Activated T-helper 1 cell treated with anti-CD3 and anti-CD28 coated beads, Interleukin-12 subunit alpha, Interleukin-12 subunit beta, Interleukin-2, Interleukin-4 antibody, amounts not matched to agents 30 ng/mL and 10 ng/mL and 1 ng/mL, durations not matched to agents 14 hours and 24 hours and 36 hours (primary cell): ENCODE data around the gene PLEKHG4. TPM values are rescaled to one million over a fixed set of nuclear protein-coding genes. Genes with fewer than 3 reads are reported as not detected.

ENCODE experiments used
- DNase-seq: peaks from one replicate; pipeline ENCODE4 v3.0.0; 2021; ENCODE audit warnings: low spot score
- H3K27ac Mint-ChIP-seq: one replicate; pipeline ENCODE4 v1.8.0; 2021; ENCODE audit warnings: mild to moderate bottlenecking, mixed read lengths
- H3K27me3 Mint-ChIP-seq: one replicate; pipeline ENCODE4 v1.8.0; 2022; ENCODE audit warnings: mild to moderate bottlenecking, moderate library complexity, mixed read lengths; ENCODE audit not compliant: insufficient read depth
- H3K36me3 Mint-ChIP-seq: one replicate; pipeline ENCODE4 v1.8.0; 2021; ENCODE audit warnings: low read depth, mixed read lengths
- H3K4me1 Mint-ChIP-seq: one replicate; pipeline ENCODE4 v1.8.0; 2021; ENCODE audit warnings: low read depth, mixed read lengths
- H3K4me3 Mint-ChIP-seq: one replicate; pipeline ENCODE4 v1.8.0; 2021; ENCODE audit warnings: mild to moderate bottlenecking, moderate library complexity, mixed read lengths
- H3K9me3 Mint-ChIP-seq: one replicate; pipeline ENCODE4 v1.8.0; 2021; ENCODE audit warnings: mixed read lengths
- intact Hi-C: fragments of 100-400 bp; cut with micrococcal nuclease; formaldehyde crosslinking; loops from one replicate; pipeline ENCODE4 v1.15.1; 2024
- total RNA-seq: library from RNA; stranded (reverse); gene quantifications from 2 replicates; pipeline ENCODE4 v1.2.3, GENCODE V29; 2022

PLEKHG4 gene
- total RNA-seq, 1 donor from 2014 or later, result 42.3 TPM

DNA sequence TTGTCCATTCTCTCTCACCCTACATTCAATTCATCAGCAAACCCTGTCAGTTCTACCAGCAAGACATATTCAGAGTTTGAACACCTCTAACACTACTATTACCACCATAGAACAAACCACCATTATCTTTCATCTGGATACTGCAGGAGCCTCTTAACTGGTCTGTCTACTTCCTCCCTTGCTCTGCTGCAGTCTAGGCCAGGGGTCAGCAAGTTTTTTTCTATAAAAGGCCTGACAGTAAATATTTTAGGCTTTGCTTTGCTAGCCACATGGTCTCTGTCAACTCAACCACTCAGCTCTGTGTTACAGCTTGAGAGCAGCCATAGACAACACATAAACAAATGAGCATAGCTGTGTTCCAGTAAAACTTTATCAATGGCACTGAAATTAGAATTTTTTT lies 33.4 kb downstream of the PLEKHG4 start:
- no peak for DNase-seq
- Mint-ChIP-seq H3K4me1 (peaks cover 45% of the 10 kb centered on the region), H3K4me3 (peak overlapping the region; percentile 24), H3K27me3 (no peaks in the 10 kb centered on the region), H3K9me3 (no peaks in the 10 kb centered on the region), H3K36me3 (peaks cover 2% of the 10 kb centered on the region), H3K27ac (peak overlapping the region; percentile 98)
- intact Hi-C loops, result loop anchor here (1.0 to 5.0 kb wide), 3 partner anchors 120 to 328 kb away; partner anchors contain the start of genes E2F4, EXOC3L1, FBXL8 and TRADD

DNA sequence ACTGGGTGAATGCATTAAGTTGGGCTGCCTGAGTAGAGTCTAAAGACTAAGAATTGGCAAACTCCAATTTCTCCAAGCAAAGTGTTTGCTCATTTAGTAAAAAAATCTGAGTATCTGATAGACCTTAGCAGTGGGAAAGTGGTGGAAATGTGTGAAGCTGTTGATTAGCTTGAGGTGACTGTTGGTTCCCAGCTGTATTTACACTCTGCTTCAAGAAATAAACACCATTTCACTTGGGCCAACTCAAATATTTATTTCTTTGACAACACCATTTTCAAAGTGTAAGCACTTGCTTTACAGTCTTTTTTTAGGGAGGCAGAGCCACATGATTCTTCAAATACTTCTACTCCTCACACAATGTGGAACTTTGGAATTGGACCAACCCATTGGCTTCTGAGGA lies 38.5 kb downstream of the PLEKHG4 start:
- Mint-ChIP-seq H3K4me1 (no peaks in the 10 kb centered on the region), H3K27ac (no peak overlapping the region), H3K36me3 (no peaks in the 10 kb centered on the region), H3K9me3 (no peaks in the 10 kb centered on the region), H3K27me3 (peaks cover 16% of the 10 kb centered on the region), H3K4me3 (no peak overlapping the region)
- no peak for DNase-seq
- intact Hi-C loops, result no loop called here

DNA sequence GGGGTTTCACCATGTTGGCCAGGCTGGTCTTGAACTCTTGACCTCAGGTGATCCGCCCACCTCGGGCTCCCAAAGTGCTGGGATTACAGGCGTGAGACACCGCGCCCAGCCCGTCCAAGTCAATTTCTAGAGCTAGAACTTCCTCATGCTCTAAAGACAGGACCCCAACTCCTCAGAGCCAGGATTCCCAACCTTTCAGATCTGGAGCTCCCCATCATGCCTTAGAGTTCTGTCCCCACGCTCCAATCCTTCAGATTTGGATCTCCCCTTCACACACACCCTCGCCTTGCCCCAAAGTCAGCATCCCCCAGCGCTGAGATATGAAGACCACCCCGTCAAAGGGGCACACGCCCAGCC lies 46.8 kb downstream of the PLEKHG4 start:
- Mint-ChIP-seq H3K36me3 (no peaks in the 10 kb centered on the region), H3K9me3 (no peaks in the 10 kb centered on the region), H3K4me1 (peaks cover 5% of the 10 kb centered on the region), H3K27ac (peak overlapping the region; percentile 56), H3K27me3 (peaks cover 47% of the 10 kb centered on the region), H3K4me3 (peak overlapping the region; percentile 87)
- intact Hi-C loops, result no loop called here
- no peak for DNase-seq

DNA sequence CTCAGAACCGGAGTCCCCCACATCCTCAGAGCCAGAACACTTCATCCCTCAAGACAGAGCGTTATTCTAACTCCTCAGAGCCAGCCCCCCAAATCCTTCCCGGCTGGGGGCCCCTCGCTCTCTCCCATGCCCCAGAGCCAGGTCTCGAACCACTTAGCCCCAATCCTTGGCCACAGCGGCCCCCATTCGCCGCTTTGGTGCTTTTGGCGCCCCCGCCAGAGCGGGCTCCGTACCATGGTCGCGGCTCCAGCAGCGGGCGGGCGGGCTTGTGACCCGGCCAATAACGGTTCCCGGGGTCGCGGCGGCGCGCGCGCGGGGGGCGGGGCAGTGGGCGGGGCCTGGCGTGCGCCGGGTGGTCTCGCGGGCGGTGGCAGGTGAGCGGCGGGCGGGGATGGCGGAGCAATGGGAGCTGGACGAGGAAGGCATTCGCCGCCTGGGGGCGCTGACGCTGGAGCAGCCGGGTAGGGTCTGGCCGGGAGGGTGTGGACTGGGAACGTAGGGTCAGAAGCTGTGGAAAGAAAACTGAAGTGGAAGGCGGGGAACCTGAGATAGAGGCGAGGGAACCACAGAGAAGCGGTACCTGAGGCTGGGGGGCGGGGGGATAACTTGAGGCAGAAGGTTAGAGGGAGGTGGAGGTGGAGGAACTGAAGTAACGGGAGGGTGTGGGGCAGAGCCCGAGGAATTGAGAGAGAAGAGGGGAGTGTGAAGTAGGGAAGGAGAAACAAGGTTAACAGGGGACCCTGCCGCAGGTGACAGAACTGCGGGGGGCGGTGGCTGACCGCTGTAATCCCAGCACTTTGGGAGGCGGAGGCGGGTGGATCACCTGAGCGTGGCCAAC lies 47.4 kb downstream of the PLEKHG4 start, which contains the start of the genes KCTD19 and LRRC36:
KCTD19 (minus strand) TSS at position 270 of the 838 bp plus-strand sequence; CDS start at position 236, 34 bp downstream.
LRRC36 (plus strand) TSS at position 344 of the 838 bp plus-strand sequence; CDS start at position 392, 48 bp downstream.
- H3K9me3 Mint-ChIP-seq, result no peaks in the 10 kb centered on the region
- DNase-seq, result peak; percentile 34
- H3K4me1 Mint-ChIP-seq, result peaks cover 5% of the 10 kb centered on the region
- no peaks in the 10 kb centered on the region for H3K36me3 Mint-ChIP-seq
- peak within 1 kb of the TSS; percentile 87 for H3K4me3 Mint-ChIP-seq
- intact Hi-C loops, result no loop called here
- peaks cover 45% of the 10 kb centered on the region for H3K27me3 Mint-ChIP-seq
- H3K27ac Mint-ChIP-seq, result peak within 1 kb of the TSS; percentile 56

DNA sequence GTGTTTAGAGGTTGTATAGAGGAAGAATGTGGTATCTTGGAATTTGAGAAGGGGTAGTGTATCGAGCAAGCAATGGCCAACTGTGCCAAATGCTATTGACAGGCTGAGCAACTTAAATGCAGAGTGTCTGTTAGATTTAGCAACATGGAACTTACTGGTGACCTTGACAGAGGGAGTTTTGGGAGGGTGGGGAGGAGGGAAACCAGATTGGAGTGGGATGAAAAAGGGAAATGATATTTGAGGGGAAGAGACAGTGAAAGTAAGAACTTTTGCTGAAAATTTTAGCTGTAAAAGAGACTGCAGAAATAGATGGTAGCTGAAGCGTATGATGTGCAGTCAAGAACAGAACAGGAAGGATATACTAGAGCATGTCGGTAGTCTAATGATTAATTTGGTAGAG lies 48.4 kb downstream of the PLEKHG4 start:
- H3K9me3 Mint-ChIP-seq, result no peaks in the 10 kb centered on the region
- no peaks in the 10 kb centered on the region for H3K36me3 Mint-ChIP-seq
- intact Hi-C loops, result no loop called here
- no peak overlapping the region for H3K4me3 Mint-ChIP-seq
- no peak overlapping the region for H3K27ac Mint-ChIP-seq
- DNase-seq, result no peak
- peaks cover 41% of the 10 kb centered on the region for H3K27me3 Mint-ChIP-seq
- peaks cover 5% of the 10 kb centered on the region for H3K4me1 Mint-ChIP-seq

DNA sequence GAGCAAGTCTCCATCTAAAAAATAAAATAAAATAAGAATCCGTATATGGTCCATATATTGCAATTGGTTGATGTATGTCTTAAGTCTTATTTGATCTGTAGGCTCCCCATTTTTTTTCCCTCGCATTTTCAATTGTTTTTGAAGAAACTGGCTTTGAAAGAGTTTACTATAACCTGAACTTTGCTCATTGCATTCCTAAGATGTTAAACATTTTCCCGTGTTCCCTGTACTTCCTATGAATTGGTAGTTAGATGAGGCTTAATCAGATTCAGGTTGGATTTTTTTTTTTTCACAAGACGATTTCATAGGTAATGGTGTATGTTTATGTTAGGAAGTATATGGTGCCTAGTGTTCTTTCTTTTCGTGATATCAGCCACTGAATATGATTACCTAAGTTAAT lies 50.6 kb downstream of the PLEKHG4 start:
- intact Hi-C loops, result no loop called here

DNA sequence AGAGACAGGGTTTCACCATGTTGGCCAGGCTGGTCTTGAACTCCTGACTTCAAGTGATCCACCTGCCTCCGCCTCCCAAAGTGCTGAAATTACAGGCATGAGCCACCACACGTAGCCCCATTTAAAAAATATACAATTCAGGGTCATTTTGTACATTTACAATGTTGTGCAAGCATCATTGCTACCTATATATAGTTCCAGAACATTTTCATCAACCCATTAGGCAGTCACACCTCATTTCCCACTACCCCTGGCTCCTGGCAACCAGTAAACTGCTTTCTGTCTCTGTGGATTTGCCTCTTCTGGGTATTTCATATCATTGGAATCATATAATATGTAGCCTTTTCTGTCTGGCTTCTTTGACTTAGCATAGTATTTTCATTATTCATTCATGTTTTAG lies 54.0 kb downstream of the PLEKHG4 start:
- Mint-ChIP-seq H3K4me3 (no peak overlapping the region), H3K27ac (no peak overlapping the region), H3K4me1 (no peaks in the 10 kb centered on the region), H3K9me3 (no peaks in the 10 kb centered on the region), H3K27me3 (peaks cover 9% of the 10 kb centered on the region), H3K36me3 (no peaks in the 10 kb centered on the region)
- no peak for DNase-seq
- intact Hi-C loops, result no loop called here

More for the DNA sequence above, 50.6 kb downstream of the PLEKHG4 start:
- Mint-ChIP-seq H3K9me3 (no peaks in the 10 kb centered on the region), H3K27ac (no peak overlapping the region), H3K4me1 (peaks cover 5% of the 10 kb centered on the region), H3K4me3 (no peak overlapping the region), H3K27me3 (peaks cover 21% of the 10 kb centered on the region), H3K36me3 (no peaks in the 10 kb centered on the region)
- DNase-seq, result no peak

DNA sequence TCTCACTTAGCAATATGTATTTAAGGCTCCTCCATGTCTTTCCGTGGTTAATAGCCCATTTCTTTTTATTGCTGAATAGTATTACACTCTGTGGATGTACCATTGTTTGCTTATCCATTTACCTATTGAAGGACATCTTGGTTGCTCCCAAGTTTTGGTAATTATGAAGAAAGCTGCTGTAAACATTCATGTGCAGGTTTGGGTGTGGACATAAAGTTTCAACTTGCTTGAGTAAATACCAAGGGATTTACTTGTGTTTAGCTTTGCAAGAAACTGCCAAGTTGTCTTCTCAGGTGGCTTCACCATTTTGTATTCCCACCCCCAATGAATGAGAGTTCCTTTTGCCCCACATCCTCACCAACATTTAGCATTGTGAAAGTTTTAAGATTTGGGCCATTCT lies 56.8 kb downstream of the PLEKHG4 start:
- Mint-ChIP-seq H3K27ac (no peak overlapping the region), H3K4me1 (no peaks in the 10 kb centered on the region), H3K9me3 (no peaks in the 10 kb centered on the region), H3K27me3 (peaks cover 2% of the 10 kb centered on the region), H3K4me3 (no peak overlapping the region), H3K36me3 (no peaks in the 10 kb centered on the region)
- no peak for DNase-seq
- intact Hi-C loops, result no loop called here

DNA sequence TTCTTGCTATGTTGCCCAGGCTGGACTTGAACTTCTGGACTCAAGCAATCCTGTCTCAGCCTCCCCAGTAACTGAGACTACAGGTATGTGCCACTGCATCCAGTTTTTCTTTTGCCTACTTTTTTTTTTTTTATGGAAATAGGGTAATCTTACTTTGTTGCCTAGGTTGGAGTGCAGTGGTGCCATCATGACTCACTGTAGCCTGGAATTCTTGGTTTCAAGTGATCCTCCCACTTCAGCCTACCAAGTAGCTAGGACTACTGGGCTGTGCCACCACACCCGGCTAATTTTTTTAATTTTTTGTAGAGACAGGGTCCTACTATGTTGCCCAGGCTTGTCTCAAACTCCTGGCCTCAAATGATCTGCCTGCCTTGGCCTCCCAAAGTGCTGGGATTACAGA lies 57.3 kb downstream of the PLEKHG4 start:
- no peaks in the 10 kb centered on the region for H3K4me1 Mint-ChIP-seq
- H3K4me3 Mint-ChIP-seq, result no peak overlapping the region
- H3K9me3 Mint-ChIP-seq, result no peaks in the 10 kb centered on the region
- no peak overlapping the region for H3K27ac Mint-ChIP-seq
- intact Hi-C loops, result no loop called here
- no peak for DNase-seq
- H3K36me3 Mint-ChIP-seq, result no peaks in the 10 kb centered on the region
- peaks cover 2% of the 10 kb centered on the region for H3K27me3 Mint-ChIP-seq

Other genes with a start within 250 kb of the PLEKHG4 start
- 20.5 and 20.6 TPM in 2 replicates for gene PHAF1, start 169.6 kb upstream of the PLEKHG4 start, total RNA-seq
- gene B3GNT9, start 128.5 kb upstream of the PLEKHG4 start, total RNA-seq, result 6.2 TPM in 2 replicates
- gene TRADD, start 119.6 kb upstream of the PLEKHG4 start, total RNA-seq, result 29.0 TPM in 2 replicates
- gene FBXL8, start 119.6 kb upstream of the PLEKHG4 start, total RNA-seq, result 19.3 and 22.4 TPM in 2 replicates
- 30.3 and 36.8 TPM in 2 replicates for gene HSF4, start 114.8 kb upstream of the PLEKHG4 start, total RNA-seq
- gene NOL3, start 109.0 kb upstream of the PLEKHG4 start, total RNA-seq, result 19.0 and 22.9 TPM in 2 replicates
- gene MATCAP1, start 95.6 kb upstream of the PLEKHG4 start, total RNA-seq, result 45.5 and 48.2 TPM in 2 replicates
- 0.34 TPM in 1 of 2 replicates, not detected in the other for gene EXOC3L1, start 89.4 kb upstream of the PLEKHG4 start, total RNA-seq
- gene E2F4, start 87.4 kb upstream of the PLEKHG4 start, total RNA-seq, result 174 and 181 TPM in 2 replicates
- gene ELMO3, start 80.4 kb upstream of the PLEKHG4 start, total RNA-seq, result 8.5 and 9.0 TPM in 2 replicates
- 68.5 and 72.4 TPM in 2 replicates for gene TMEM208, start 52.4 kb upstream of the PLEKHG4 start, total RNA-seq
- gene FHOD1, start 32.1 kb upstream of the PLEKHG4 start, total RNA-seq, result 116 and 119 TPM in 2 replicates
- 5.1 TPM in 2 replicates for gene SLC9A5, start 30.6 kb upstream of the PLEKHG4 start, total RNA-seq
- 0.22 and 0.62 TPM in 2 replicates for gene KCTD19, start 47.2 kb downstream of the PLEKHG4 start, total RNA-seq
- 0.22 and 0.23 TPM in 2 replicates for gene LRRC36, start 47.3 kb downstream of the PLEKHG4 start, total RNA-seq
- not detected in 2 replicates for gene TPPP3, start 114.0 kb downstream of the PLEKHG4 start, total RNA-seq
- gene ZDHHC1, start 136.9 kb downstream of the PLEKHG4 start, total RNA-seq, result 0.76 and 0.88 TPM in 2 replicates
- gene HSD11B2, start 151.6 kb downstream of the PLEKHG4 start, total RNA-seq, result 3.6 and 5.0 TPM in 2 replicates
- gene ATP6V0D1, start 201.6 kb downstream of the PLEKHG4 start, total RNA-seq, result 37.7 and 41.5 TPM in 2 replicates
- gene AGRP, start 204.0 kb downstream of the PLEKHG4 start, total RNA-seq, result not detected in 2 replicates
- 26.3 and 27.1 TPM in 2 replicates for gene RIPOR1, start 249.3 kb downstream of the PLEKHG4 start, total RNA-seq